Fibroblast of the aortic adventitia (primary cell): ENCODE measurements around the gene INIP. TPM values are rescaled to one million over a fixed set of nuclear protein-coding genes. Genes with fewer than 3 reads are reported as not detected.
A peak's percentile ranks its signal among the peaks of the same experiment; 100 is the strongest.

Source experiments
- DNase-seq: peaks from one replicate; pipeline ENCODE4 v3.0.0-alpha.2; 2010; ENCODE audit warnings: low read depth
- H3K4me3 ChIP-seq: 2 replicates; pipeline ENCODE4 v1.5.1; 2011; ENCODE audit warnings: low read depth, mild to moderate bottlenecking, control low read depth, low read length, moderate library complexity
- CTCF ChIP-seq: IDR thresholded peaks from 2 replicates; pipeline ENCODE4 v1.5.1; 2011; ENCODE audit warnings: mild to moderate bottlenecking, low read length, control low read depth, inconsistent platforms; ENCODE audit not compliant: insufficient read depth
- total RNA-seq: library from RNA; depleted of rRNA; stranded (reverse); fragments of >200 nt; gene quantifications from 2 replicates; pipeline ENCODE4 v1.2.3, GENCODE V29; 2012; ENCODE audit warnings: low replicate concordance

The INIP gene
- total RNA-seq, 1 donor, result 39.1 TPM

- H3K4me3 ChIP-seq, result peak overlapping the region; percentile 97
- TF ChIP-seq CTCF, result no peak
- DNase-seq, result peak; percentile 53
Observed at GRCh38 chr9:112752334-112753125, 34.6 kb upstream of the INIP start.

- TF ChIP-seq CTCF, result no peak
- peak; percentile 58 for DNase-seq
Observed at GRCh38 chr9:112751056-112751795, 33.3 kb upstream of the INIP start.

GRCh38 chr9:112750764-112751055, 32.8 kb upstream of the INIP start:
- peak overlapping the region; percentile 97 for H3K4me3 ChIP-seq
- no peak for TF ChIP-seq CTCF
- DNase-seq, result no peak

More at GRCh38 chr9:112751056-112751795, 33.3 kb upstream of the INIP start:
- H3K4me3 ChIP-seq, result peak overlapping the region; percentile 97

GRCh38 chr9:112750016-112750763, 32.3 kb upstream of the INIP start, which contains the start of gene SNX30:
SNX30 (plus strand) TSS chr9:112750760; CDS start chr9:112751002, 242 bp downstream.
- peak within 1 kb of the TSS; percentile 97 for H3K4me3 ChIP-seq
- peak; percentile 20 for TF ChIP-seq CTCF
- peak; percentile 82 for DNase-seq

- no peak for TF ChIP-seq CTCF
- no peak overlapping the region for H3K4me3 ChIP-seq
- no peak for DNase-seq
Observed at GRCh38 chr9:112747094-112747493, 29.2 kb upstream of the INIP start.

- no peak for DNase-seq
- no peak for TF ChIP-seq CTCF
- no peak overlapping the region for H3K4me3 ChIP-seq
Observed at GRCh38 chr9:112744177-112744576, 26.3 kb upstream of the INIP start.
